K562 (cell line): Measurements from ENCODE around the gene BTBD1. TPM values are rescaled to one million over a fixed set of nuclear protein-coding genes. Genes with fewer than 3 reads are reported as not detected.

Experiments used
- BCOR ChIP-seq: fragments of 450-650 bp; IDR thresholded peaks from 2 replicates; pipeline ENCODE4 v1.6.1; 2016
- CTBP1 ChIP-seq: fragments of 450-650 bp; IDR thresholded peaks from 2 replicates; pipeline ENCODE4 v1.6.1; 2016; ENCODE audit warnings: borderline replicate concordance
- GATA2 ChIP-seq: sonication (generic); formaldehyde crosslinking; IDR thresholded peaks from 2 replicates; pipeline ENCODE4 v1.4.0; 2020; ENCODE audit warnings: mild to moderate bottlenecking, missing genetic modification reagents
- L3MBTL2 ChIP-seq: fragments of 450-650 bp; IDR thresholded peaks from 2 replicates; pipeline ENCODE4 v1.6.1; 2016; ENCODE audit warnings: mild to moderate bottlenecking, moderate library complexity
- RBM25 ChIP-seq: fragments of 200-400 bp; formaldehyde crosslinking; IDR thresholded peaks from 2 replicates; pipeline ENCODE4 v1.6.1; 2018; ENCODE audit warnings: low read length, low read depth, moderate library complexity; ENCODE audit not compliant: severe bottlenecking
- RCOR1 ChIP-seq, 2 experiments: IDR thresholded peaks; 2 replicates each; pipeline ENCODE4 v1.6.1; 2012; ENCODE audit warnings: low read depth in 2 of 2, low read length in 2 of 2, borderline replicate concordance in 1 of 2, improper control_type of control experiment in 1 of 2
- ZFX ChIP-seq: sonication (generic); formaldehyde crosslinking; IDR thresholded peaks from 2 replicates; pipeline ENCODE4 v1.8.0; 2022; ENCODE audit warnings: mild to moderate bottlenecking, missing genetic modification reagents, moderate library complexity
- polyA plus RNA-seq, 8 experiments: library from polyadenylated mRNA; depleted of rRNA in 4 of 8; stranded (reverse) in 5 of 8; unstranded in 3 of 8; fragments of >200 nt; fragmentation: Nextera tagmentation in 2 of 8; fragmentation: Illumina TruSeq in 1 of 8; extraction: Ambion mirVana in 2 of 8; extraction: Trizol in 1 of 8; gene quantifications; 2 replicates each; pipeline versions ENCODE4 v1.2.1 to v1.2.3, GENCODE V29; 2011 to 2014; ENCODE audit warnings: inconsistent platforms in 1 of 8, missing spikeins in 1 of 8
- total RNA-seq, 7 experiments: library from RNA; depleted of rRNA in 6 of 7; stranded (reverse); fragments of >200 nt in 6 of 7; fragmentation: Illumina TruSeq in 2 of 7; extraction: Trizol in 2 of 7; gene quantifications; 2 replicates each; pipeline versions ENCODE4 v1.2.1 to v1.2.3, GENCODE V29; 2011 to 2021; ENCODE audit warnings: low replicate concordance in 1 of 7
- TF ChIP-seq, protein P1 (sequence below), 2 experiments: IDR thresholded peaks; 2 replicates each; pipeline ENCODE4 v1.6.1; 2011; ENCODE audit warnings: borderline replicate concordance in 1 of 2, control low read depth in 1 of 2, low read depth in 1 of 2, low read length in 1 of 2, mild to moderate bottlenecking in 1 of 2, mixed read lengths in 1 of 2, moderate library complexity in 1 of 2; ENCODE audit not compliant: insufficient read depth in 1 of 2, insufficient read length in 1 of 2, poor library complexity in 1 of 2, severe bottlenecking in 1 of 2; ENCODE audit errors: extremely low read depth in 1 of 2
- TF ChIP-seq, protein P2 (sequence below), 2 experiments: fragments of 450-650 bp in 1 of 2; sonication (generic) in 1 of 2; formaldehyde crosslinking in 1 of 2; IDR thresholded peaks; 2 replicates each; pipeline versions ENCODE4 v1.7.1 to v1.9.0; 2016 to 2022; ENCODE audit warnings: inconsistent platforms in 1 of 2, mild to moderate bottlenecking in 1 of 2, missing genetic modification reagents in 1 of 2
- TF ChIP-seq, protein P3 (sequence below): fragments of 450-650 bp; IDR thresholded peaks from 2 replicates; pipeline ENCODE4 v1.6.1; 2014; ENCODE audit warnings: low read depth, mild to moderate bottlenecking, moderate library complexity, borderline replicate concordance
- TF ChIP-seq, protein P4 (sequence below): fragments of 250-450 bp; sonication (Bioruptor Pico); IDR thresholded peaks from 2 replicates; pipeline ENCODE4 v1.4.0; 2020; ENCODE audit warnings: mild to moderate bottlenecking

The BTBD1 gene
- total and polyA plus RNA-seq, 9 of the 15 experiments (the other 6 are each of a cell fraction or from before 2014, with no cell fraction given) = 19.4 to 106 (median 90.4) TPM

DNA sequence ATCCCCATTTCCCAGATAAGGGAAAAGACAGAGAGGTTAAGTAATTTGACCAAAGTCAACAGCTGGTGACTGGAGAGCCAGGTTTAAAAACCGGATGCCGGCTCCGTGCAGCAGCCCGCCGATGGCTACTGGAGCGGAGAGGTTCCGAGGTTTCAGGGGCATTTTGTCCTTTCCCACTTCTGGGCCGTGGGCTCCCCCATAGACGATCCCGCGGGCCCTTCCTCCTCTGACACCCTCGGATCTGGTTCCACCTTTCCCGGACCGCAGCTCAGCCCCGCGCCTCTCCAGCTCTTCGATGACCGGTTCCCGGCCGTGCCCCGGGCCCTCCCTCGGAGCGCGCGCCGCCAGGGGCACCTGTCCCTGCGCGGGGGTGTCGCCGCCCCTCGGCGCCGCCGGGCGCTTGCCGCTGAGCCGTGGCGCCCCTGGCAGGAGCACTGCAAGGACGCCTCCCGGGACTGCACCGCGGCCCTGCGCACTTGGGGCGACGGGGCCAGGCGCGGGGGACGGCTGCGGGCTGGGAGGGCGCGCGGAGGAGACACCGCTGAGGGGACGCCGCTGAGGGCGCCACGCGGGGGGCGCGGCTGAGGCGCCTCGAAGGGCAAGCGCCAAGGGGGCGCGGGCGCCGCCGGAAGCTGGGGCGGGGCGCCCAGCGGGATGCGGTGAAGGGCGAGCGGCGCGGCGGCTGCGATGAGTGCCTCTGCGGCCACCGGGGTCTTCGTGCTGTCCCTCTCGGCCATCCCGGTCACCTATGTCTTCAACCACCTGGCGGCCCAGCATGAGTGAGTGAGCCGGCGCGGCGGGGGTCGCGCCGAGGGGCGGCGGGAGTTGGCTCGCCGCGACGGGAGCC is 40.2 kb upstream of the BTBD1 start, which contains the start of gene TM6SF1 (continued):
- TF ChIP-seq, protein P1, sequence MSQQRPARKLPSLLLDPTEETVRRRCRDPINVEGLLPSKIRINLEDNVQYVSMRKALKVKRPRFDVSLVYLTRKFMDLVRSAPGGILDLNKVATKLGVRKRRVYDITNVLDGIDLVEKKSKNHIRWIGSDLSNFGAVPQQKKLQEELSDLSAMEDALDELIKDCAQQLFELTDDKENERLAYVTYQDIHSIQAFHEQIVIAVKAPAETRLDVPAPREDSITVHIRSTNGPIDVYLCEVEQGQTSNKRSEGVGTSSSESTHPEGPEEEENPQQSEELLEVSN (IDR thresholded peaks at IDR 0.05; ENCODE audit: borderline replicate concordance in 1 of 2, extremely low read depth in 1 of 2, insufficient read depth in 1 of 2, insufficient read length in 1 of 2, low read depth in 1 of 2, low read length in 1 of 2, poor library complexity in 1 of 2, severe bottlenecking in 1 of 2) = peak; percentile 54
- TF ChIP-seq BCOR (peak; percentile 78; the same call in 1 of the 2 replicates), ZFX (CRISPR knock-in tag) (peak; percentile 30; the same call in 1 of the 2 replicates), CTBP1 (peak; percentile 89; the same call in 1 of the 2 replicates), GATA2 (no peak), RBM25 (peak; percentile 32), RCOR1 (IDR thresholded peaks at IDR 0.05; ENCODE audit: borderline replicate concordance in 1 of 2, low read depth in 2 of 2, low read length in 2 of 2) (peak in 1 of 2 experiments; percentile 50; a peak in 1 of 4 replicates), L3MBTL2 (peak; percentile 78)
- TF ChIP-seq, protein P2, sequence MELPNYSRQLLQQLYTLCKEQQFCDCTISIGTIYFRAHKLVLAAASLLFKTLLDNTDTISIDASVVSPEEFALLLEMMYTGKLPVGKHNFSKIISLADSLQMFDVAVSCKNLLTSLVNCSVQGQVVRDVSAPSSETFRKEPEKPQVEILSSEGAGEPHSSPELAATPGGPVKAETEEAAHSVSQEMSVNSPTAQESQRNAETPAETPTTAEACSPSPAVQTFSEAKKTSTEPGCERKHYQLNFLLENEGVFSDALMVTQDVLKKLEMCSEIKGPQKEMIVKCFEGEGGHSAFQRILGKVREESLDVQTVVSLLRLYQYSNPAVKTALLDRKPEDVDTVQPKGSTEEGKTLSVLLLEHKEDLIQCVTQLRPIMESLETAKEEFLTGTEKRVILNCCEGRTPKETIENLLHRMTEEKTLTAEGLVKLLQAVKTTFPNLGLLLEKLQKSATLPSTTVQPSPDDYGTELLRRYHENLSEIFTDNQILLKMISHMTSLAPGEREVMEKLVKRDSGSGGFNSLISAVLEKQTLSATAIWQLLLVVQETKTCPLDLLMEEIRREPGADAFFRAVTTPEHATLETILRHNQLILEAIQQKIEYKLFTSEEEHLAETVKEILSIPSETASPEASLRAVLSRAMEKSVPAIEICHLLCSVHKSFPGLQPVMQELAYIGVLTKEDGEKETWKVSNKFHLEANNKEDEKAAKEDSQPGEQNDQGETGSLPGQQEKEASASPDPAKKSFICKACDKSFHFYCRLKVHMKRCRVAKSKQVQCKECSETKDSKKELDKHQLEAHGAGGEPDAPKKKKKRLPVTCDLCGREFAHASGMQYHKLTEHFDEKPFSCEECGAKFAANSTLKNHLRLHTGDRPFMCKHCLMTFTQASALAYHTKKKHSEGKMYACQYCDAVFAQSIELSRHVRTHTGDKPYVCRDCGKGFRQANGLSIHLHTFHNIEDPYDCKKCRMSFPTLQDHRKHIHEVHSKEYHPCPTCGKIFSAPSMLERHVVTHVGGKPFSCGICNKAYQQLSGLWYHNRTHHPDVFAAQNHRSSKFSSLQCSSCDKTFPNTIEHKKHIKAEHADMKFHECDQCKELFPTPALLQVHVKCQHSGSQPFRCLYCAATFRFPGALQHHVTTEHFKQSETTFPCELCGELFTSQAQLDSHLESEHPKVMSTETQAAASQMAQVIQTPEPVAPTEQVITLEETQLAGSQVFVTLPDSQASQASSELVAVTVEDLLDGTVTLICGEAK (IDR thresholded peaks at IDR 0.05) = peak; percentile 81
- TF ChIP-seq, protein P2 (CRISPR knock-in tag; IDR thresholded peaks at IDR 0.05) = no peak
- TF ChIP-seq, protein P3, sequence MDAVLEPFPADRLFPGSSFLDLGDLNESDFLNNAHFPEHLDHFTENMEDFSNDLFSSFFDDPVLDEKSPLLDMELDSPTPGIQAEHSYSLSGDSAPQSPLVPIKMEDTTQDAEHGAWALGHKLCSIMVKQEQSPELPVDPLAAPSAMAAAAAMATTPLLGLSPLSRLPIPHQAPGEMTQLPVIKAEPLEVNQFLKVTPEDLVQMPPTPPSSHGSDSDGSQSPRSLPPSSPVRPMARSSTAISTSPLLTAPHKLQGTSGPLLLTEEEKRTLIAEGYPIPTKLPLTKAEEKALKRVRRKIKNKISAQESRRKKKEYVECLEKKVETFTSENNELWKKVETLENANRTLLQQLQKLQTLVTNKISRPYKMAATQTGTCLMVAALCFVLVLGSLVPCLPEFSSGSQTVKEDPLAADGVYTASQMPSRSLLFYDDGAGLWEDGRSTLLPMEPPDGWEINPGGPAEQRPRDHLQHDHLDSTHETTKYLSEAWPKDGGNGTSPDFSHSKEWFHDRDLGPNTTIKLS = 0 out of 2 replicates have a peak, but pooled peaks have one; percentile 48
- TF ChIP-seq, protein P4, sequence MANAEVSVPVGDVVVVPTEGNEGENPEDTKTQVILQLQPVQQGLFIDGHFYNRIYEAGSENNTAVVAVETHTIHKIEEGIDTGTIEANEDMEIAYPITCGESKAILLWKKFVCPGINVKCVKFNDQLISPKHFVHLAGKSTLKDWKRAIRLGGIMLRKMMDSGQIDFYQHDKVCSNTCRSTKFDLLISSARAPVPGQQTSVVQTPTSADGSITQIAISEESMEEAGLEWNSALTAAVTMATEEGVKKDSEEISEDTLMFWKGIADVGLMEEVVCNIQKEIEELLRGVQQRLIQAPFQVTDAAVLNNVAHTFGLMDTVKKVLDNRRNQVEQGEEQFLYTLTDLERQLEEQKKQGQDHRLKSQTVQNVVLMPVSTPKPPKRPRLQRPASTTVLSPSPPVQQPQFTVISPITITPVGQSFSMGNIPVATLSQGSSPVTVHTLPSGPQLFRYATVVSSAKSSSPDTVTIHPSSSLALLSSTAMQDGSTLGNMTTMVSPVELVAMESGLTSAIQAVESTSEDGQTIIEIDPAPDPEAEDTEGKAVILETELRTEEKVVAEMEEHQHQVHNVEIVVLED (CRISPR knock-in tag) = 0 out of 2 replicates have a peak, but pooled peaks have one; percentile 6
